ENCODE results near the gene TECR.
"Not testable (repeated sequence)": the region's sequence is repeated elsewhere in the genome, so short reads cannot be mapped to it uniquely, and the experiment has no call there.

Gene TECR

DNA sequence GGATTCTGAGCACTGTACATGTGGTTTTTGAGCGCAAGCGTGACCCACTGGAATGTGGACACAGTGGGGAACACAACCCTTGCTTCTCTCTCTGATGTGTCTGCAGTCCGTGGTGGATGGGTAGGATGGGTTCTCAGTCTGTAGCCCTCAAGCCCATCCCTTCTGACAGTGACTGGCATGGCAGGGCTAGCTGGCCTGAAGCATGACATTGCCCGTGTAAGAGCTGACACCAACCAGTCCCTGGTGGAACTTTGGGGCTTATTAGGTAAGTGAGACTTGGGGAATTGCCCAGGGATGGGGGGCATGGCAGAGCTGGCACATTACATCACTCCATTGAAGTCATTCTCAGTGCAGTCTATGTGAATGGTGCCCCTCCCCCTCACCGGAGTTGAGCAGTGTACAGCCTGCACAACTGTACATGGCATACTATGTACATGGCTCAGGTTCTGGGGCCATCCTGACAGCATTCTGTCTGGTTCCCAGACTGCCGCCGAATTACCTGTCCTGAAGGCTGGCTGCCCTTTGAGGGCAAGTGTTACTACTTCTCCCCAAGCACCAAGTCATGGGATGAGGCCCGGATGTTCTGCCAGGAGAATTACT is 70.3 kb downstream of the TECR start:
- DNase-seq: no peak

DNA sequence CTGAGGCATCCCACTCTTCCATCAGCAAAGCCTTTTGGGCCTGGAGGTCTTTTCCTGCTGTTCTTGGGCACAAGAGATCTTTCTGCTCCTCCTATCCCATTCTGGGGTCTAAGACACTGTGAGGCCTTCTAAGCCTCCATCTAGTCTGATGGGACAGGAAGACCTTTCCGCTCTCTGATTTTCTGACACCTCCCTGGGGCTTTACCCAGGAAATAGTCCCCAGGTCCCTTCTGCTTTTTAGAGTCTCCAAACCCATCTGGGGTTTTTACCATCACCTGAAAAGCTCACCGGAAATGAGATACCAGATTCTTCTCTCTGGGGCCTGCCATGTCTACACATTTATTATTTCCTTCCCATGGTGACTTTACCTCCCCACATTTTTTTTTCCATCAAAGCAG is 74.6 kb downstream of the TECR start:
- no peak for DNase-seq

DNA sequence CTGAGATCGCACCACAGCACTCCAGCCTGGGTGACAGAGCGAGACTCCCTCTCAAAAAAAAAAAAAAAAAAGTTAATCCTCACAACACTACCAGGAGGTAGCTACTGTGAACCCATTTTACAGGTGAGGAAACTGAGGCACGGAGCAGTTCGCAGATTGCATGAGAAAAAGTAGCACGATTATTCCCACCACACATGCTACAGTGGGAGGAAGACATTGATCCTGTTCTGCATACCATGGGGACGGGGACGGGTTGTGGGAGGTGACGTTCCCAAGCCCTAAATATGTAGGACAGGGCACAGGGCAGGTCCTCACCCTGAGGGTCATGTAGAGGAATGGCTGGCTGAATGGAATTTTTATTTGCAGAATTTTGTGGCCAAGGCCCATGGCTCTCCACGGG is 77.2 kb downstream of the TECR start:
- DNase-seq: no peak

DNA sequence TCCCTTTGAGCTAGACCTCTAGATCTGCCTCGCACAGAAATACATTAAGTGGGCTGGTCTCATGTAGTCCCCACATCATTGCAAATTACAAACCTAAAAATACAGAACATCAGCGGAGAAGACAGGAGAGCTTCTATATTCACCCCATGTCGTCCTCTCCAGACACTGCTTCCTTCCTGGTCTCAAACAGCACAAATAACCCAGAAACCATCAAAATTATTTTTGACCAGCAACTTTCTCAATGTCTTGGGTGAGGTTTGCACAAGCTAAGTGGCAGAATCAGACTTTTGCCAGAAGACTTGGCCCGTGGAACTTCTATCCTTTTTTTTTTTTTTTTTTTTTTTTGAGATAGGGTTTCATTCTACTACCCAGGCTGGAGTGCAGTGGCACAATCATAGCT is 81.7 kb downstream of the TECR start:
- no peak for DNase-seq

DNA sequence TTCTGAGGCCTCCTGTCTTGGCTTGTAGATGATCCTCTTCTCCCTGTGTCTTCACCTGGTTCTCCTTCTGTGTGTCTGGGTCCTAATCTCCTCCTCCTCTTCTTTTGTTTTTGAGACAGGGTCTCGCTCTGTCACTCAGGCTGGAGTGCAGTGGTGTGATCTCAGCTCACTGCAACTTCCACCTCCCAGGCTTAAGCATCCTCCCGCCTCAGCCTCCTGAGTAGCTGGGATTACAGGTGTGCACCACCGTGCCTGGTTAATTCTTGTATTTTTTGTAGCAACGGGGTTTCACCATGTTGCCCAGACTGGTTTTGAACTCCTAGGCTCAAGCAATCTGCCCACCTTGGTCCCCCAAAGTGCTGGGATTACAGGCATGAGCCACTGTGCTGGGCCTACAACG is 82.8 kb downstream of the TECR start:
- not testable (repeated sequence) for DNase-seq

DNA sequence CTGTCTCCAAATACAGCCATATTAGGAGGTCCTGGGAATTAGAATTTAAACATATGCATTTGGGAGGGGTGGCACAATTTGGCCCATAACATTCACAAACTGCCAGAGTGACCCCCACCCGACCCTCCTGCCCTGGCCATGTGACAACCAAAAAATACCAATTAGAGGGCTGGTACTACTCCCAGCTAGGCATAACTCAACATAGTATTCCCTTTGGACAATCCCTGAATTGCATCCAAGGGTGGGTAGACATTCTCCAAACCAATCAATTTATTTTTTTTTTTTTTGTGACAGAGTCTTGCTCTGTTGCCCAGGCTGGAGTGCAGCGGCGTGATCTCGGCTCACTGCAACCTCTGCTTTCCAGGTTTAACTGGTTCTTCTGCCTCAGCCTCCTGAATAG is 83.3 kb downstream of the TECR start:
- no peak for DNase-seq

DNA sequence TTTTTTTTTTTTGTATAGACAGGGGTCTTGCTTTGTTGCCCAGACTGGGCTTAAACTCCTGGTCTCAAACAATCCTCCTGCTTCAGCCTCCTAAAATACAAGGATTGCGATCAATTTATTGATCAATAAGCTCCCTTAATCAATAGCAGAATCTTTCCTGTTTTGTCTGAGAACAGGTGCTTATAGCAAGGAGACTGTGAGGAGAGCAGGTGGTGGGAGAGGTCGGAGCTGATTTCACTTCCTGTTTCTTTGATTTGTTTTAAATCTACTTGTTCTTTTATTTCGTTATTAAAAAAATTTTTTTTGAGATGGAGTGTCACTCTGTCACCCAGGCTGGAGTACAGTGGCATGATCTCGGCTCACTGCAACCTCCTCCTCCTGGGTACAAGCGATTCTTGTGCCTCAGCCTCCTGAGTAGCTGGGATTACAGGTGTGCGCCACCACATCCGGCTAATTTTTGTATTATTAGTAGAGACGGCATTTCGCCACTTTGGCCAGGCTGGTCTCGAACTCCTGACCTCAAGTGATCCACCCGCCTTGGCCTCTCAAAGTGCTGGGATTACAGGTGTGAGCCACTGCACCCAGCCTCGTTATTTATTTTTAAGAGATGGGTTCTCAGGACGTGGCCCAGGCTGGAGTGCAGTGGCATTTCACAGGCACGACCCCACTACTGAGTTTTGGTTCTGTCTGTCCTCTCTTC is 84.2 kb downstream of the TECR start:
- not testable (repeated sequence) for DNase-seq

DNA sequence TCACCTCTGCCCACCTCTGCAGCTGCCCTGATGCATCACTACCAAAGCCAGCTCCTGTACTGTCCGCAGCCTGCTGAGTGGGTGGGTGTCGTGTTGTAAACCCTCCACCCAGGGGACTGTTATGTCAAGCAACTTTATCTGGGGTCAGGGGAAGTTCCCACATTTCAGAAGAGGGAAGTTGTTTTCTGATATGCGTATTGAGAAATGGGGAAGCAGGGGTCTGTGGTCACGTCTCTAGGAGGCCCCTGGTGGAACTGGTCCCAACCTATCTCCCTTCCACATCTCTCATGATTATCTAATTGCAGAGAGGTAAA is 84.7 kb downstream of the TECR start:
- no peak for DNase-seq
